ENCODE data around the gene ENOX1.

ENOX1 gene

DNA sequence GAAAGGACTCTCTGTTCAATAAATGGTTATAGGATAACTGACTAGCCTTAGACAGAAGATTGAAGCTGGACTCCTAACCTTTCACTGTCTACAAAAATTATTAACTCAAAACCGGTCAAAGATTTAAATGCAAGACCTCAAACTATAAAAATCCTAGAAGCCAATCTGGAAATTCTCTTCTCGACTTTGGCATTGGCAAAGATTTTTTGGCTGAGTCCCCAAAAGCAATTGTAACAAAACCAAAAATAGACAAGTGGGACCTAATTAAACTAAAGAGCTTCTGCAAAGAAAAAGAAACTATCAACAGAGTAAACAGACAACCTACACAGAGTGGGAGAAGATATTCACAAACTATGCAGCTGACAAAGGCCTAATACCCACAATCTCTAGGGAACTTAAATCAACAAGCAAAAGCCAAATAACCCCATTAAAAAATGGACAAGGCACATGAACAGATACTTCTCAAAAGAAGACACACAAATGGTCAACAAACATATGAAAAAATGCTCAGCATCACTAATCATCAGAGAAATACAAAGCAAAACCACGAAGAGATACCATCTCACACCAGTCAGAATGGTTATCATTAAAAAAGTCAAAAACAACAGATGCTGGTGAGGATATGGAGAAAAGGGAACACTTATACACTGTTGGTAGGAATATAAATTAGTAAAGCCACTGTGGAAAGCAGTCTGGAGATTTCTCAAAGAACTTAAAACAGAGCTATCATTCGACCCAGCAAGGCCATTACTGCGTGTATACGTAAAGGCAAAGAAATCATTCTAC is 497.1 kb downstream of the ENOX1 start:
- no peak for DNase-seq (ENCODE audit: low spot score)

DNA sequence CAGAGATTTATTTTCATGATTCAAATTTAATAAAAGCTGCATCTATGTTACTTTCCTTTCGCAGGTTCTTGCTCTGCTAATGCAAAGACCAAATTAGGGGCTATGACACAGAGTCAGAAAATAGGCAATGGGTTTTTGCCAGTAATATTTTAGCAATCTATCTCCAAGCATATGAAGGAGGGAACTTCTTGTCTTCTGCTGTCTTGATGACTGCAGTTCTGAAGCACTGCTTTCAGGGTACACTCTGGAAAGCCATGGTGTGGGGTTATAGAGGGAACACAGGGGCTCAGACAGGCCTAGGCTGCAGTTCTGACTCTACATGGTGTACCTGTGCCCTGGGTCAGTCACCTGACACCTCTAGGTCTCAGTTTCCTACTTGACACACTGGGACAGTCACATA is 500.0 kb downstream of the ENOX1 start:
- DNase-seq (ENCODE audit: low spot score): no peak

- DNase-seq (ENCODE audit: low spot score): no peak
Measured at GRCh38 chr13:43285933-43286597, 500.7 kb downstream of the ENOX1 start.

DNA sequence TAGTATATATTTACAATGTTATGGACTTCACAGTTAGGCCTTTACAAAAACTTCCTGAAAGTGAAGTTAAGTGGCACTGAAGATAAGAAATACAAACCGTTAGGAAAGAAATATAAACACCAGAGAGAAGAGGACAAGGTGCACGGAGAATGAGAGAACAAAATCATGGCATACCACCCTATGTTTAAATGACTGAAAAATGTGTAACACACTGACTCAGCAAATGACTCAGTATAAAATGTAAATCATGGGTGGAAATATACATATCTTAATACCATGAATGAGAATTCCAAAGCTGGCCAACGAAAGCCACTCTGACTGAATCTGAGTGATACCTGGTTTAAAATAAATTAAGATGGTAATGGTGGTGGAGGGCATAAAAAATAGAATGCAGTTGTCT is 502.6 kb downstream of the ENOX1 start:
- DNase-seq (ENCODE audit: low spot score): no peak

GRCh38 chr13:43279696-43280095 is 507.1 kb downstream of the ENOX1 start:
- DNase-seq (ENCODE audit: low spot score): no peak

- no peak for DNase-seq (ENCODE audit: low spot score)
Measured at GRCh38 chr13:43278127-43278526, 508.6 kb downstream of the ENOX1 start.

GRCh38 chr13:43277142-43277541 is 509.6 kb downstream of the ENOX1 start:
- DNase-seq (ENCODE audit: low spot score): no peak

DNA sequence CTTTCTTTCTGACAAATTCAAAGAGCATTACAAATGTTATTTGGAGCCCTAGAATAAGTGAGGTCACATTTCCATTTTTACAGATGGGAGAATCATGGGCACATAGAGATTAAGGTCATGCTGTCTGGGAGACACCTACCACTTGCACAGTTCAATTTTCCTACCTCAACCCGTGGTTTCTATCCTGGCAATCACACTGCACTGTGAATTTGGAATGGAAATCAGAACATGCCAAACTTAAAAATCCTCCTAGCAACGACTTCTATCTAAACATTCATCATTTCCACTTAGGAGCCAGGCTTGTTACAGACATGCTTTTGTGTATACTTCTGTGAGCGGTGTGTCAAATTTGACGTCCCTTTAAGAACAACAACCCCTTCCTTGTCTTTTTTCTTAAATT is 511.9 kb downstream of the ENOX1 start:
- no peak for DNase-seq (ENCODE audit: low spot score)

GRCh38 chr13:43273362-43273761 is 513.4 kb downstream of the ENOX1 start:
- no peak for DNase-seq (ENCODE audit: low spot score)

GRCh38 chr13:43272851-43273250 is 513.9 kb downstream of the ENOX1 start:
- no peak for DNase-seq (ENCODE audit: low spot score)

GRCh38 chr13:43271152-43271551 is 515.6 kb downstream of the ENOX1 start:
- no peak for DNase-seq (ENCODE audit: low spot score)

- no peak for DNase-seq (ENCODE audit: low spot score)
Measured at GRCh38 chr13:43270130-43270830, 516.5 kb downstream of the ENOX1 start.

DNA sequence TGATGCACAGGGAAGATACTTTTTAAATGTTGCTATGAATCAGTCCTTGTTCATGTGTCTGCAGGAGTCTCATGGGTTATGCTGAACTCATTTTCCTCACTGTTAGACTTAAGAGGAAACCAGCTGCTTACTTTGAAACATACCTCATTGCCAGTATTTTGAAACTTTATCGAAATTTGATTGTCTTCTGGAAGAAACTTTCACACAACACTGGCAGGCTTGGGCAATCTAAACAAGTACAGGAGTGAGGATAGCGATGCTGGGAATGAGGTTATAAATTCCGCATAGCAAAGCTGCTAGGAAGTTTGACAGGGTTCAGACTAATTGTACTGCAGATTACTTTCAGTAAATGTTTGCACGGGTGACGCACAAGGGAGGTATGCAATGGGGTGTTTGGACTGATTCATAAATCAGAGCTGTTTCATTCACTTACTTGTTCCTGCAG is 517.7 kb downstream of the ENOX1 start:
- DNase-seq (ENCODE audit: low spot score): no peak

- DNase-seq (ENCODE audit: low spot score): no peak
Measured at GRCh38 chr13:43268632-43269031, 518.1 kb downstream of the ENOX1 start.

DNA sequence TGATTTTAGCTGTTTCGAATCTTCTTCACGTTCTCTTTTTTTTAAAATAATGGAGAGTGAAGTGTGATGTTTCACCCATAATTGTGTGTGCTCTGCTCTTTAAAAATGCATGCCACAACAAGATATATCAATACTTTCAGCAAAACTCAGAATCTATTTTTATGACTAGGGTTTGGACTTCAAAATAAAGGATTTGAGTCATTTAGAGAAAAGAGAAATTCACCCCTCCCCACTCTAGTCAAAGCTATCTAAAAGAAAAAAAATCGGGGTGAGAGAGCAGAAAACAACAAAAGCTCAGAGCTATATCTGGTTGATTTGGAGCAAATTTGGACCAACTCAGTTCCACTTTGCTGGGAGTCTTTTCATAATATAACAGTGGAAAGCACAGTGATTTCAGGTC is 518.9 kb downstream of the ENOX1 start:
- DNase-seq (ENCODE audit: low spot score): no peak

DNA sequence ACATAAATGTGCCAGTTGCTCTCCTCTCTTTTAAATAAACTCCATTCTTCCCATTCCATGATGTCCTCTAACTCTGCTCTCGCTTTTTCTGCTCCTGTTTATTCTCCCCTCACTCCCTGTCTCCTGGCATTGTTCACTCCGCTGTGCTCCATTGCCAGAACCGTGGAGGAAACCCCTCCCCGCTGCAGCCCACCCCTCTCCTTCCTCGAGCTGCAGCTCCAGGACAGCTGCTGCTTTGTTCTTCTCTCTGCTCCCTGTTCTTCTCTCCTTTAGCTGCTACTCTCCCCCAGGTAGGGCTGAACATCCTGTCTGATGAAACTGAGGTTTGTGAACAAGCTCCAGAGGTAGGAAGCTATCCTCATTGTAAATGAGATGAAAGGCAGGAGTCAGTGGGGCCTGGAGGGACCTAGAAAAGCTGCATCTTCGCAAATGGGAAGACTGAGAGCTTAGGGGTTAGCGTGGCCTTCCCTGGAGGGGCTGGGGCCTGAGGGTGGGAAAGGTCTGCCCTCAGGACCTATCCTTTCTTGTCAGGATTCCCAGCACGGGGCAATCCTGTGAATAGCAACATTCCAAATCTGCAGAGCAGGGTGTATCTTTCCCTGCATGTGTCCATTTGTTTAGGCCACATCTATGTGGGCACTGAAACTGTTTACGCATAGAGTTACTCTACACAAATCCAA is 519.7 kb downstream of the ENOX1 start:
- DNase-seq (ENCODE audit: low spot score): no peak

- DNase-seq (ENCODE audit: low spot score): no peak
Measured at GRCh38 chr13:43265028-43265427, 521.7 kb downstream of the ENOX1 start.

DNA sequence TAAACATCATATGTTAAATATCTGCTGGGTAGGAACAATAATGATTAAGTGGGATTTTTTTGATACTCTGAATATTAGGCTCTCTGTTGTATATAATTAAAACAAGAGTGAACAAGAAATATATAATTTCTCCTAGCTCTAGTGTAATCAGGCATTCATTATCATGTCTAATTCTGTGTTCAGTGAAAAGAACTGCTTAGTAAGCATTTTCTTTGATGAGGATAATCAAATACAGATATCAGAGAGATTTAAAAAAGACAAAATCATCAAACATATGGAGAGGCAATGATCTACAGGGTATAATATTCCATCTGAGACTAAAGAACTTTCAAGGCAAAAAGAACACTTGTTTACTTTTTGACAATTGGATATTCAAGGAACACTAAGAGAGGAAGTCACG is 522.3 kb downstream of the ENOX1 start:
- DNase-seq (ENCODE audit: low spot score): no peak

DNA sequence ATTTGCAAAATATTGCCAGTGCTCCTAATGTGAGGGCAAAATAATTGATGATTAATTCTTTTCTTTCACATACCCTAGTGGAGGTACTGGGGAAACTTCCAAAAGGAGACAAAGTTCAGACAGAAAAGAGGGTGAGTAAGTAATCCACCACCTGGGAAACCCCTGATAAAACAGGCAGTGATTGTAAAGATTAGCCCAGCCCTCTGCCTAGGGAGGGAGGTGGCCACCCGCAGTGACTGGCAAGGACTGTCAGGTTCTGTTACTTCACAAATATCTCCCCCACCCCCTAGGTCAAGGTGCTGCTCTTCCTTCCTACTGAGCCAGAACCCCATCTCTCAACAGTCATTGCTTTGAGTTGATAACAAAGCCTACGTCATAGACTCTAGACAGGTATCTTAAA is 523.7 kb downstream of the ENOX1 start:
- DNase-seq (ENCODE audit: low spot score): no peak

DNA sequence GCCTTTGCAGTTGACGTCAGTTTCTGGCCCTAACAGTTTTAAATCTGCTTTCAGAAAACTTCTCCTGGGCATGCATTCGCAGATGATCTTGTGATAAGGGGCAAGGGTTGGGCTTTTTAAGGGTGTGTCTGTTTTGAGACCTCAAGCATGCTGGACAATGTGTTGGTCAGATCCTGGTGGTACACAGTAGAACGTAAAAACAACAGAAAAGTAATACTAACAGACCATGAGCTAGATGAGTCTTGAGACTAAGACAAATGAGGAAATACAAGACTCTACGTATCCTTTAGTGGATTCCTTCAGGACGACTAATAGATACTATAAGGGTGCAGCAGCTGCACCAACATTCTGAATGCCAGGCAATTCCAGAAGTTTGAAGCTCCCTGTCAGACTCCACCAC is 525.8 kb downstream of the ENOX1 start:
- no peak for DNase-seq (ENCODE audit: low spot score)

GRCh38 chr13:43258771-43259170 is 528.0 kb downstream of the ENOX1 start:
- no peak for DNase-seq (ENCODE audit: low spot score)

GRCh38 chr13:43257765-43258164 is 529.0 kb downstream of the ENOX1 start:
- no peak for DNase-seq (ENCODE audit: low spot score)

DNA sequence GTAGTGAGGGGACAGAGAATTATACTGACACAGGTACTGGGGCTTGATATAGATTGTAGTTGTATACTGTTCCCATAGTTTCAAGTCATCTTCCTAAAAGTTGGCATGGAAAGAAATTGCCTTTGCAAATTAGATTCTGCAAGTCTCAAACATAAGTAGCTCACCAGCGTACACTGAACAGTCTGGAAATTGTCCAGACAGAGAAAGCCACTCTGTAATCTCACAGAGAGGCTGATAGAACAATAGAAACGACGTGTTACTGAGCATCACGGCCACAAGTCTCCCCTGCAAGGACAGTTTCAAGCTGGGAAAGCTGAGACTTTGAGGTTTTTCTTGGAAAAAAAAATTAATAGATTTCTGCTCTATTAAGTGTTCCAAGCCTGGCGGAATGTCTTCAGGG is 534.8 kb downstream of the ENOX1 start:
- DNase-seq (ENCODE audit: low spot score): no peak
